Neural cell (in vitro differentiated cells): ENCODE data around the gene FAM184A. TPM values are rescaled to one million over a fixed set of nuclear protein-coding genes. Genes with fewer than 3 reads are reported as not detected.

Experiments used
- H2AFZ ChIP-seq: fragments of 200-600, 300-800 bp; sonication (generic), shearing (Covaris generic); 2 replicates; pipeline ENCODE4 v1.6.0; 2014; ENCODE audit warnings: low read depth, mild to moderate bottlenecking, antibody characterized with exemption, low read length, moderate library complexity
- H3F3A ChIP-seq: fragments of 200-600 bp; shearing (Covaris generic); 2 replicates; pipeline ENCODE4 v1.6.1; 2016; ENCODE audit warnings: mild to moderate bottlenecking, moderate library complexity, mixed read lengths, antibody characterized with exemption, low read length; ENCODE audit not compliant: insufficient read depth, poor library complexity, severe bottlenecking
- H3K27ac ChIP-seq: fragments of 200-600, 300-800 bp; sonication (generic), shearing (Covaris generic); 2 replicates; pipeline ENCODE4 v1.5.1; 2014; ENCODE audit warnings: mild to moderate bottlenecking, low read length, moderate library complexity
- H3K27me3 ChIP-seq: fragments of 300-800, 200-600 bp; sonication (generic), shearing (Covaris generic); 2 replicates; pipeline ENCODE4 v1.6.0; 2014; ENCODE audit warnings: mild to moderate bottlenecking, low read depth, low read length, moderate library complexity; ENCODE audit not compliant: insufficient read depth
- H3K36me3 ChIP-seq: fragments of 300-800, 200-600 bp; sonication (generic), shearing (Covaris generic); 2 replicates; pipeline ENCODE4 v1.5.1; 2014; ENCODE audit warnings: mild to moderate bottlenecking, antibody characterized with exemption, low read length, moderate library complexity; ENCODE audit not compliant: insufficient read depth
- H3K4me2 ChIP-seq: fragments of 300-800, 200-600 bp; sonication (generic), shearing (Covaris generic); 2 replicates; pipeline ENCODE4 v1.6.0; 2014; ENCODE audit warnings: mild to moderate bottlenecking, low read length
- H3K4me3 ChIP-seq: fragments of 300-800, 200-600 bp; sonication (generic), shearing (Covaris generic); 2 replicates; pipeline ENCODE4 v1.5.1; 2014; ENCODE audit warnings: mild to moderate bottlenecking, low read length, moderate library complexity
- H3K79me2 ChIP-seq: fragments of 200-600 bp; shearing (Covaris generic); replicated peaks from 2 replicates; pipeline ENCODE4 v1.6.0; 2014; ENCODE audit warnings: mild to moderate bottlenecking, low read length, moderate library complexity; ENCODE audit not compliant: insufficient read depth
- H3K9ac ChIP-seq: fragments of 300-800, 200-600 bp; sonication (generic), shearing (Covaris generic); 2 replicates; pipeline ENCODE4 v1.6.1; 2016; ENCODE audit warnings: mild to moderate bottlenecking, low read length, mixed read lengths
- H3K9me2 ChIP-seq: fragments of 200-600 bp; shearing (Covaris generic); 2 replicates; pipeline ENCODE4 v1.6.1; 2016; ENCODE audit warnings: mild to moderate bottlenecking, low read length, mixed read lengths; ENCODE audit not compliant: insufficient read depth
- H3K9me3 ChIP-seq: fragments of 200-600, 300-800 bp; sonication (generic), shearing (Covaris generic); 2 replicates; pipeline ENCODE4 v1.6.1; 2016; ENCODE audit warnings: mild to moderate bottlenecking, mixed run types, low read length, moderate library complexity, mixed read lengths
- H4K20me1 ChIP-seq: fragments of 200-600 bp; shearing (Covaris generic); 2 replicates; pipeline ENCODE4 v1.6.1; 2016; ENCODE audit warnings: mild to moderate bottlenecking, mixed run types; ENCODE audit not compliant: insufficient read depth
- EP300 ChIP-seq: fragments of 450-650 bp; conservative IDR thresholded peaks from 2 replicates; pipeline ENCODE4 v1.6.1; 2014; ENCODE audit warnings: antibody characterized with exemption, mild to moderate bottlenecking, moderate library complexity; ENCODE audit not compliant: poor library complexity, severe bottlenecking
- EZH2 ChIP-seq: fragments of 200-600, 300-800 bp; shearing (Covaris generic), sonication (generic); IDR thresholded peaks from 2 replicates; pipeline ENCODE4 v1.6.1; 2014; ENCODE audit warnings: antibody characterized with exemption, low read length, borderline replicate concordance, mild to moderate bottlenecking; ENCODE audit not compliant: insufficient read depth, poor library complexity, severe bottlenecking
- MXI1 ChIP-seq: fragments of 450-650 bp; conservative IDR thresholded peaks from 2 replicates; pipeline ENCODE4 v1.6.1; 2014; ENCODE audit warnings: antibody characterized with exemption, mild to moderate bottlenecking; ENCODE audit not compliant: poor library complexity, severe bottlenecking
- POLR2AphosphoS5 ChIP-seq: IDR thresholded peaks from 2 replicates; pipeline ENCODE4 v1.6.1; 2012
- RAD21 ChIP-seq: fragments of 450-650 bp; conservative IDR thresholded peaks from 2 replicates; pipeline ENCODE4 v1.6.1; 2014; ENCODE audit warnings: antibody characterized with exemption, mild to moderate bottlenecking, moderate library complexity
- SMC3 ChIP-seq: fragments of 450-650 bp; conservative IDR thresholded peaks from 2 replicates; pipeline ENCODE4 v1.6.1; 2014; ENCODE audit warnings: antibody characterized with exemption, mild to moderate bottlenecking, moderate library complexity; ENCODE audit not compliant: poor library complexity
- TAF1 ChIP-seq: IDR thresholded peaks from 2 replicates; pipeline ENCODE4 v1.6.1; 2012; ENCODE audit warnings: low read depth
- polyA plus RNA-seq: library from polyadenylated mRNA; depleted of rRNA; stranded (reverse); fragments of >200 nt; gene quantifications from 2 replicates; pipeline ENCODE4 v1.2.3, GENCODE V29; 2014
- TF ChIP-seq, protein P1 (sequence below): IDR thresholded peaks from 2 replicates; pipeline ENCODE4 v1.6.1; 2012; ENCODE audit warnings: borderline replicate concordance
- TF ChIP-seq, protein P2 (sequence below): fragments of 450-650 bp; IDR thresholded peaks from 2 replicates; pipeline ENCODE4 v1.5.1; 2014; ENCODE audit warnings: antibody characterized with exemption, mild to moderate bottlenecking, moderate library complexity; ENCODE audit not compliant: poor library complexity, severe bottlenecking

Gene FAM184A
- polyA plus RNA-seq, 1 donor from 2014 or later: 47.5 TPM

- H3K9me3 ChIP-seq: no peaks in the 10 kb centered on the region
- H3K4me2 ChIP-seq: no peak overlapping the region
- no peaks in the 10 kb centered on the region for H3K27me3 ChIP-seq
- TF ChIP-seq EP300 (no peak), POLR2AphosphoS5 (no peak), SMC3 (no peak), MXI1 (no peak), EZH2 (no peak), RAD21 (no peak), TAF1 (no peak)
- TF ChIP-seq, protein P1, sequence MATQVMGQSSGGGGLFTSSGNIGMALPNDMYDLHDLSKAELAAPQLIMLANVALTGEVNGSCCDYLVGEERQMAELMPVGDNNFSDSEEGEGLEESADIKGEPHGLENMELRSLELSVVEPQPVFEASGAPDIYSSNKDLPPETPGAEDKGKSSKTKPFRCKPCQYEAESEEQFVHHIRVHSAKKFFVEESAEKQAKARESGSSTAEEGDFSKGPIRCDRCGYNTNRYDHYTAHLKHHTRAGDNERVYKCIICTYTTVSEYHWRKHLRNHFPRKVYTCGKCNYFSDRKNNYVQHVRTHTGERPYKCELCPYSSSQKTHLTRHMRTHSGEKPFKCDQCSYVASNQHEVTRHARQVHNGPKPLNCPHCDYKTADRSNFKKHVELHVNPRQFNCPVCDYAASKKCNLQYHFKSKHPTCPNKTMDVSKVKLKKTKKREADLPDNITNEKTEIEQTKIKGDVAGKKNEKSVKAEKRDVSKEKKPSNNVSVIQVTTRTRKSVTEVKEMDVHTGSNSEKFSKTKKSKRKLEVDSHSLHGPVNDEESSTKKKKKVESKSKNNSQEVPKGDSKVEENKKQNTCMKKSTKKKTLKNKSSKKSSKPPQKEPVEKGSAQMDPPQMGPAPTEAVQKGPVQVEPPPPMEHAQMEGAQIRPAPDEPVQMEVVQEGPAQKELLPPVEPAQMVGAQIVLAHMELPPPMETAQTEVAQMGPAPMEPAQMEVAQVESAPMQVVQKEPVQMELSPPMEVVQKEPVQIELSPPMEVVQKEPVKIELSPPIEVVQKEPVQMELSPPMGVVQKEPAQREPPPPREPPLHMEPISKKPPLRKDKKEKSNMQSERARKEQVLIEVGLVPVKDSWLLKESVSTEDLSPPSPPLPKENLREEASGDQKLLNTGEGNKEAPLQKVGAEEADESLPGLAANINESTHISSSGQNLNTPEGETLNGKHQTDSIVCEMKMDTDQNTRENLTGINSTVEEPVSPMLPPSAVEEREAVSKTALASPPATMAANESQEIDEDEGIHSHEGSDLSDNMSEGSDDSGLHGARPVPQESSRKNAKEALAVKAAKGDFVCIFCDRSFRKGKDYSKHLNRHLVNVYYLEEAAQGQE: no peak
- TF ChIP-seq, protein P2, sequence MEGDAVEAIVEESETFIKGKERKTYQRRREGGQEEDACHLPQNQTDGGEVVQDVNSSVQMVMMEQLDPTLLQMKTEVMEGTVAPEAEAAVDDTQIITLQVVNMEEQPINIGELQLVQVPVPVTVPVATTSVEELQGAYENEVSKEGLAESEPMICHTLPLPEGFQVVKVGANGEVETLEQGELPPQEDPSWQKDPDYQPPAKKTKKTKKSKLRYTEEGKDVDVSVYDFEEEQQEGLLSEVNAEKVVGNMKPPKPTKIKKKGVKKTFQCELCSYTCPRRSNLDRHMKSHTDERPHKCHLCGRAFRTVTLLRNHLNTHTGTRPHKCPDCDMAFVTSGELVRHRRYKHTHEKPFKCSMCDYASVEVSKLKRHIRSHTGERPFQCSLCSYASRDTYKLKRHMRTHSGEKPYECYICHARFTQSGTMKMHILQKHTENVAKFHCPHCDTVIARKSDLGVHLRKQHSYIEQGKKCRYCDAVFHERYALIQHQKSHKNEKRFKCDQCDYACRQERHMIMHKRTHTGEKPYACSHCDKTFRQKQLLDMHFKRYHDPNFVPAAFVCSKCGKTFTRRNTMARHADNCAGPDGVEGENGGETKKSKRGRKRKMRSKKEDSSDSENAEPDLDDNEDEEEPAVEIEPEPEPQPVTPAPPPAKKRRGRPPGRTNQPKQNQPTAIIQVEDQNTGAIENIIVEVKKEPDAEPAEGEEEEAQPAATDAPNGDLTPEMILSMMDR: no peak
- no peaks in the 10 kb centered on the region for H3K36me3 ChIP-seq
- no peaks in the 10 kb centered on the region for H4K20me1 ChIP-seq
- no peak overlapping the region for H3K9ac ChIP-seq
- no peaks in the 10 kb centered on the region for H3F3A ChIP-seq
- H2AFZ ChIP-seq: no peak overlapping the region
- H3K79me2 ChIP-seq: no peaks in the 10 kb centered on the region
- H3K9me2 ChIP-seq: no peaks in the 10 kb centered on the region
- H3K4me3 ChIP-seq: no peak overlapping the region
- H3K27ac ChIP-seq: no peak overlapping the region
These were observed 26.8 kb upstream of the FAM184A start for GRCh38 chr6:119105282-119105681.

GRCh38 chr6:119102901-119103300 is 24.4 kb upstream of the FAM184A start:
- no peak overlapping the region for H3K27ac ChIP-seq
- H3K4me3 ChIP-seq: no peak overlapping the region
- H3K9me3 ChIP-seq: no peaks in the 10 kb centered on the region
- H3K9me2 ChIP-seq: no peaks in the 10 kb centered on the region
- H3F3A ChIP-seq: no peaks in the 10 kb centered on the region
- H3K4me2 ChIP-seq: no peak overlapping the region
- no peaks in the 10 kb centered on the region for H3K79me2 ChIP-seq
- no peak for TF ChIP-seq MXI1
- no peak for TF ChIP-seq EP300
- no peak for TF ChIP-seq TAF1
- TF ChIP-seq, protein P1: no peak
- TF ChIP-seq EZH2: no peak
- no peak for TF ChIP-seq RAD21
- TF ChIP-seq, protein P2: no peak
- no peak for TF ChIP-seq SMC3
- TF ChIP-seq POLR2AphosphoS5: no peak
- no peaks in the 10 kb centered on the region for H3K27me3 ChIP-seq
- no peak overlapping the region for H3K9ac ChIP-seq
- H2AFZ ChIP-seq: no peak overlapping the region
- no peaks in the 10 kb centered on the region for H4K20me1 ChIP-seq
- H3K36me3 ChIP-seq: no peaks in the 10 kb centered on the region
